Fibroblast of lung (primary cell): ENCODE results near the gene ZFYVE28.

Experiments used
- CTCF ChIP-seq, 2 donors: IDR thresholded peaks in 1 of 2; conservative IDR thresholded peaks in 1 of 2; 1 replicate in 1 of 2; 2 replicates in 1 of 2; pipeline ENCODE4 v1.5.1; 2011 to 2012; ENCODE audit warnings: low read length in 2 of 2, control low read depth in 1 of 2, inconsistent platforms in 1 of 2, low read depth in 1 of 2, mild to moderate bottlenecking in 1 of 2
- EZH2 ChIP-seq: IDR thresholded peaks from 2 replicates; pipeline ENCODE4 v1.5.1; 2012; ENCODE audit warnings: low read length, control low read depth, mild to moderate bottlenecking; ENCODE audit errors: missing control alignments

DNA sequence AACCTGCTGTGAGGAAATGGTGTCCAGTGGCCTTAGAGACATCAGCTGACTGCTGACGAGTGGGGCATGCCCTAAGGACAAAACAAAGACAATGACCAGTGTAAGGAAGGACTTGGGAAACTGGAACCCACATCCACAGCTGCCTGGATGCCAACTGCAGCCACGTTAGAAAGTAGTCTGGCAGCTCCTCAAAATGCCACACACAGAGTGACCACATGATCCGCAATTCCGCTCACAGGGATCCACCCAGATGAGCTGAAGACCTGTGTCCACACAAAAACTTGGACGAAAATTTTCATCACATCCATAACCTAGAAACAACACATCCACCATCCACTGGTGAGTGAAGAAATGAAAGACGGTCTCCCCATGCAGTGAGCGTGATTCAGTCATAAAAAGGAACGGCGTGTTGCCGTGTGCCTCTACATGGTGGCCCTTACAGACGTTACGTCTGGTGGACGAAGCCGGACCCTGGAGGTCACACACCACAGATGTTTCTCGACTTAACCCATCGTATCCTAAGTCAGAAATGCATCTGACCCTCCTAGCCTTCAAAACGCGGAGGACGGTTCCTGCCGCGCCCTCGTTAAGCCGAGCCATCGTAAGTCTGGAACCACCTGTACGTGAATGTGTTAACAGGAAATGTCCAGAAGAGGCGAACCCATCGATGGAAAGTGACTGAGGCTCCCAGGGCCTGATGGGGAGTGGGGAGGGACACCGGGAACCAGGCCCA, 115.9 kb downstream of the ZFYVE28 start:
- TF ChIP-seq CTCF (conservative IDR thresholded peaks at IDR 0.05 in 1 of 2, IDR thresholded peaks at IDR 0.05 in 1 of 2; ENCODE audit: low read depth in 1 of 2, low read length in 2 of 2): no peak
- no peak for TF ChIP-seq EZH2
